Pancreas (tissue), 10 donors: ENCODE measurements around the gene ANKFY1. TPM values are rescaled to one million over a fixed set of nuclear protein-coding genes. Genes with fewer than 3 reads are reported as not detected.

Experiments used
- ATAC-seq, 4 donors: fragments of 200-7000 bp; cut with Tn5 transposase; one replicate each; pipeline versions ENCODE4 v1.8.0 to v1.9.1; 2020; ENCODE audit warnings: mild to moderate bottlenecking in 4 of 4, moderate library complexity in 4 of 4
- DNase-seq, 6 donors: peaks; one replicate each; pipeline ENCODE4 v3.0.0-alpha.2; 2020
- FAIRE-seq: peaks from 2 replicates; lab custom pipeline; 2012; peaks lifted over from hg19 to GRCh38; lab: Jason Lieb, UNC
- H3K27ac ChIP-seq, 4 donors: fragments of 200-600 bp; sonication (generic); 1 replicate in 3 of 4; 2 replicates in 1 of 4; pipeline versions ENCODE4 v1.5.0 to v1.8.0; 2020
- H3K27me3 ChIP-seq, 4 donors: fragments of 200-600 bp; one replicate each; pipeline ENCODE4 v1.8.0; 2021
- H3K36me3 ChIP-seq, 3 donors: fragments of 200-600 bp; sonication (generic) in 1 of 3; one replicate each; pipeline versions ENCODE4 v1.5.0 to v1.8.0; 2020 to 2021
- H3K4me1 ChIP-seq, 3 donors: fragments of 200-600 bp; one replicate each; pipeline ENCODE4 v1.8.0; 2021
- H3K4me3 ChIP-seq, 4 donors: fragments of 200-600 bp; sonication (generic) in 2 of 4; one replicate each; pipeline versions ENCODE4 v1.5.0 to v1.8.0; 2020 to 2021
- H3K9me3 ChIP-seq, 4 donors: fragments of 200-600 bp; one replicate each; pipeline ENCODE4 v1.8.0; 2021
- CTCF ChIP-seq, 4 donors: fragments of 200-600 bp; sonication (generic) in 3 of 4; IDR thresholded peaks; one replicate each; pipeline versions ENCODE4 v1.5.0 to v1.8.0; 2021; ENCODE audit warnings: antibody characterized with exemption in 4 of 4
- WGBS, 2 donors: extraction: QIAGEN DNeasy Blood & Tissue Kit; methylation state at CpG; one replicate each; pipeline ENCODE4 v1.1.7; 2013; 5-methylcytosine and 5-hydroxymethylcytosine counted together
- intact Hi-C, 3 donors: fragments of 100-400 bp; cut with DNase I; formaldehyde crosslinking; loops; one replicate each; pipeline versions ENCODE4 v1.11.1 to v1.14.2; 2022
- polyA plus RNA-seq, 2 donors: library from polyadenylated mRNA; stranded (reverse); fragments of 200-250 nt; gene quantifications; one replicate each; pipeline ENCODE4 v1.2.3, GENCODE V29; 2013
- total RNA-seq, 6 donors: library from RNA; stranded (reverse); fragmentation: NEBNext Ultra II Directional in 4 of 6; extraction: Animal tissue kit (Norgen Biotek cat#: 25700) in 4 of 6; gene quantifications; one replicate each; pipeline versions ENCODE4 v1.2.1 to v1.2.4, GENCODE V29; 2021 to 2023
- donor health status: healthy with polysubstance abuse.
- donor health status: DM: no; HTN: no; CAD: no; lungs with moderate emphysema.
- donor health status: DM: no; HTN: no; CAD: no.
- donor health status: control.
- donor health status: control.
- donor health status: Bipolar disorder and iron deficiency.
- donor health status: DM: yes; HTN: yes; CAD: no.
- donor health status: DM: no; HTN: no; CAD: no.
- donor health status: DM: no; HTN: no; CAD: no.
- donor health status: DM: yes; HTN: yes; CAD: no.

Gene ANKFY1
- total and polyA plus RNA-seq, 8 donors, result 11.3 to 30.3 (median 13.9) TPM

DNA sequence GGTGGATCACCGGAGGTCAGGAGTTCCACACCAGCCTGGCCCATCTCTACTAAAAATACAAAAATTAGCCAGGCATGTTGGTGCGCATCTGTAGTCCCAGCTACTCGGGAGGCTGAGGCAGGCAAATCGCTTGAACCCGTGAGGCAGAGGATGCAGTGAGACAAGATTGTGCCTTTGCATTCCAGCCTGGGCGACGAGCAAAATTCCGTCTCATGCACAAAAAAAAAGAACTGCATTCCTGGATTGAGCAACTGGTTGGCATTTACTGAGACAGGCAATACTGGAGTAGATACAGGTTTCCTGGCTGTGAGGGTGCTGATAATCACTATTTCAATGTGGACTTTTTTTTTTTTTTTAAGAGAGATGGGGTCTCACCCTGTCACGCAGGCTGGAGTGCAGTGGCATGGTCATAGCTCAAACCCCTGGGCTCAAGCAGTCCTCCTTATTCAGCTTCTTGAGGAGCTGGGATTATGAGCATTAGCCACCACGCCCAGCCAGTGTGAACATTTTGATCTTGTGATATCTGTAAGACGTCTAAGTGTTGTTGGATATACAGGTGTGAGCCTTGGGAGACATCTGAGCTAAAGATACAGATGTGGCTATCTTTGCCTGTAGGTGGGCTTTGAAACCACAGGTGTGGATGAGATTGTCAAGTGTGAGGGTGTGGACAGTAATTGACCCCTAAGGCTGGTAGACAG lies 115.0 kb downstream of the ANKFY1 start:
- ATAC-seq (no peak), FAIRE-seq (no peak), DNase-seq (no peak)
- H3K27me3 ChIP-seq, result no peaks in the 10 kb centered on the region
- intact Hi-C loops, result no loop called here
- 82 to 94% methylated on average over 11 of the region's 11 CpGs for WGBS, 2 donors
- H3K9me3 ChIP-seq, result no peaks in the 10 kb centered on the region
- no peak overlapping the region for H3K27ac ChIP-seq
- TF ChIP-seq CTCF (IDR thresholded peaks at IDR 0.05), result no peak
- no peak overlapping the region for H3K4me3 ChIP-seq
- H3K36me3 ChIP-seq, result no peaks in the 10 kb centered on the region
- H3K4me1 ChIP-seq, result no peaks in the 10 kb centered on the region

- Histone ChIP-seq H3K27ac (no peak overlapping the region), H3K4me1 (no peaks in the 10 kb centered on the region), H3K27me3 (no peaks in the 10 kb centered on the region), H3K9me3 (no peaks in the 10 kb centered on the region), H3K36me3 (no peaks in the 10 kb centered on the region), H3K4me3 (no peak overlapping the region)
- no peak for TF ChIP-seq CTCF (IDR thresholded peaks at IDR 0.05)
- intact Hi-C loops, result no loop called here
- FAIRE-seq (no peak), ATAC-seq (no peak), DNase-seq (no peak)
- 77 to 85% methylated on average over 8 of the region's 8 CpGs for WGBS, 2 donors
Measured at GRCh38 chr17:4147751-4148310, 115.9 kb downstream of the ANKFY1 start.

GRCh38 chr17:4146641-4147040 lies 117.1 kb downstream of the ANKFY1 start:
- no peak for FAIRE-seq
- no peak for TF ChIP-seq CTCF (IDR thresholded peaks at IDR 0.05)
- intact Hi-C loops, result no loop called here

GRCh38 chr17:4144422-4144747 lies 119.4 kb downstream of the ANKFY1 start:
- Histone ChIP-seq H3K27ac (peak overlapping the region; percentile 88 to 98 (median 97)), H3K4me3 (peak overlapping the region in 3 of 4 donors; percentile 95 to 100 (median 100)), H3K4me1 (peaks cover 10 to 25% (median 14%) of the 10 kb centered on the region in 3 donors), H3K27me3 (no peaks in the 10 kb centered on the region), H3K36me3 (no peaks in the 10 kb centered on the region), H3K9me3 (no peaks in the 10 kb centered on the region)
- DNase-seq, result no peak
- no peak for FAIRE-seq
- 73 to 76% methylated on average over 3 of the region's 3 CpGs for WGBS, 2 donors
- TF ChIP-seq CTCF (IDR thresholded peaks at IDR 0.05), result no peak
- ATAC-seq, result no peak
- intact Hi-C loops, result no loop called here

More at GRCh38 chr17:4146641-4147040, 117.1 kb downstream of the ANKFY1 start:
- H3K4me1 ChIP-seq, result peaks cover 0 to 2% (median 2%) of the 10 kb centered on the region in 3 donors
- DNase-seq (no peak), ATAC-seq (no peak)
- no peaks in the 10 kb centered on the region for H3K27me3 ChIP-seq
- no peaks in the 10 kb centered on the region for H3K9me3 ChIP-seq
- no peaks in the 10 kb centered on the region for H3K36me3 ChIP-seq
- WGBS, 2 donors, result 72 to 75% methylated on average over 5 of the region's 5 CpGs
- H3K27ac ChIP-seq, result no peak overlapping the region
- no peak overlapping the region for H3K4me3 ChIP-seq
